GM12873 (cell line): Measurements from ENCODE around the gene TMEM100.

Experiments
- TF ChIP-seq, protein P1 (sequence below): IDR thresholded peaks from 2 replicates; pipeline ENCODE4 v1.5.1; 2012; ENCODE audit warnings: low read depth, mild to moderate bottlenecking, moderate library complexity, low read length, control low read depth; ENCODE audit not compliant: insufficient read depth; ENCODE audit errors: missing control alignments

TMEM100 gene

DNA sequence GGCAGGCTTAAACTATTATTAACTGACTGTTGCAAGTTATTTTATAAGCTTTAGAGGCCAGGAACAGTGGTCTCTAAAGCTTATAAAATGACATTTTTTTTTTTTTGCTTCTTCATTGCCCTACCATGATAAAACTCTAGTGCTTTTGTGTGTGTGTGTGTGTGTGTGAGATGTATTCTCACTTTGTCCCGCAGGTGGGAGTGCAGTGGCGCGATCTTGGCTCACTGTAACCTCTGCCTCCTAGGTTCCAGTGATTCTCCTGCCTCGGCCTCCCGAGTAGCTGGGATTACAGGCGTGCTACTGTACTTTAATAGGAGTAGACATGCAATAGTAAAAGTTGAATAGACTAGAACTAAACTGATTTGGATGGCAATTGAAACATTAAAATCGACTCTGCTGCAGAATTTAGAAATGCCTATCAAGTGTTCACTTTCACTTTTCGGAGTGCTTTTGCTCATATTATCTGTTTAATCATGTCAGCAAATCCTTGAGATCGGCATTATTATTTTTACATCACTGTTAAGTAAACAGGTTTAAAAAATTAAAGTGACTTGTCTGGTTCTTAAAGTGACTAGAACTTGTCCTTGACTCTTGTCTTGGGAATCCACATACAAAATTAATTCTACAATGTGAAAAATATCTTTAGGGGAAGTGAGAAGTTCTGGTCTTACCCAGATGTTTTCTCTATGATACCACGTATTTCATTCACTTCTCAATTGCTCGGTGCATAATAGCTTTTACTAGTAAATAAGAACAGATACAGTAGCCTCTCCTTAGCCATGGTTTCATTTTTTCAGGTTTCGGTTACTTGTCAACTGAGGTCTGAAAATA is 19.8 kb upstream of the TMEM100 start:
- TF ChIP-seq, protein P1, sequence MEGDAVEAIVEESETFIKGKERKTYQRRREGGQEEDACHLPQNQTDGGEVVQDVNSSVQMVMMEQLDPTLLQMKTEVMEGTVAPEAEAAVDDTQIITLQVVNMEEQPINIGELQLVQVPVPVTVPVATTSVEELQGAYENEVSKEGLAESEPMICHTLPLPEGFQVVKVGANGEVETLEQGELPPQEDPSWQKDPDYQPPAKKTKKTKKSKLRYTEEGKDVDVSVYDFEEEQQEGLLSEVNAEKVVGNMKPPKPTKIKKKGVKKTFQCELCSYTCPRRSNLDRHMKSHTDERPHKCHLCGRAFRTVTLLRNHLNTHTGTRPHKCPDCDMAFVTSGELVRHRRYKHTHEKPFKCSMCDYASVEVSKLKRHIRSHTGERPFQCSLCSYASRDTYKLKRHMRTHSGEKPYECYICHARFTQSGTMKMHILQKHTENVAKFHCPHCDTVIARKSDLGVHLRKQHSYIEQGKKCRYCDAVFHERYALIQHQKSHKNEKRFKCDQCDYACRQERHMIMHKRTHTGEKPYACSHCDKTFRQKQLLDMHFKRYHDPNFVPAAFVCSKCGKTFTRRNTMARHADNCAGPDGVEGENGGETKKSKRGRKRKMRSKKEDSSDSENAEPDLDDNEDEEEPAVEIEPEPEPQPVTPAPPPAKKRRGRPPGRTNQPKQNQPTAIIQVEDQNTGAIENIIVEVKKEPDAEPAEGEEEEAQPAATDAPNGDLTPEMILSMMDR, result no peak

DNA sequence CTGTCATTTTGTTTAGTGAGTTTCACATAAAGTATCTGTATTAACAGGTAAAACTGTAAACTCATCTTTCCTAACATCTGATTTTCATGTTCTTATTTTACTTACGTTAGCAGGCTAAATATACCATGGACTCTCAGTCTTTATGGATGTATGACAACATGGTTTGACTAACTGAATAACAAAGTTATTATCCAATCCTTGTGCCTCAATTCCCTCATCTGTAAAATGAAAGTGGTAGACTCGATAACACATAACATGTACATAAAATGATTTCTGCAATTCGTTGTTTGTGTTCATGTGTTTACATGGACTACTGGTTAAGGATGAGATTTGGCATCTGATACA is 18.7 kb upstream of the TMEM100 start:
- TF ChIP-seq, protein P1, result no peak

DNA sequence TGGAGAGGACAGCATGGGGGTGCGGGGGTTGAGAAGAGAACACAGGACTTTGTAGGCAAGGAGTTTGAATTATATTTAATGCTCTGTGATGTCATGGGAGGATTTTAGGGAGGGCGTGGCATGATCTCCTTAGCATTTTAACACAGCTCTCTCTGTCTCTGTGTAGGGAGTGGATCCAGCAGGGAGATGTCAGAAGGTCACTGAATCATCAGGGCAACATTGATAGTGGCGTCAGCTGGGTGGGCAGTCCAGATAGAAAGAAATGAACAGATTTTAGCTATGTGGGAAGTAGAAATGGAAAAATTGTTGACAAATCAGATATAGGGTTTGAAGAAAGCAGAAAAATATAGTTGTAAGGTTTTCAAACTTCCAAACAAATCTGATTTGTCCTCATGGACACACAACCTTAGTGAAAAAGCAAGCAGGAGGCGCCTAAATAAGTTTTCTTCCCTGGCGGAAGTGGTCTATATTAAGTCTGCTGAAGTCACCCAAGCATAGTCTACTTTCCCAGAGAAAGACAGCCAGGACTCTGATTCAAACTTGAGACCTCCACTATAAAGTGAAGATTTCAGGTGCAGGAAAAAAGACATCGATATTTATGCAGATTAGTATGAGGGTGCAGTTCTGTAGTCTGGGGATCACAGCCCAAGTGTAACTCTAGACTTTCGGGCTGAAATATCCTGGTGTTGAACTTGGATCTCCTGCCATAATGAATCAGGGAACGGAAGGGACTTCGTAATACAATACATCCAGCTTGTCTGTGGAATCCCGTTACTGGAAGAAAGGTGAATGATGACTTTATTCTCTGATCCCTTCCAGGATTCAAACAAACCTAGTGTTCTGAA is 18.1 kb upstream of the TMEM100 start:
- TF ChIP-seq, protein P1, result no peak

DNA sequence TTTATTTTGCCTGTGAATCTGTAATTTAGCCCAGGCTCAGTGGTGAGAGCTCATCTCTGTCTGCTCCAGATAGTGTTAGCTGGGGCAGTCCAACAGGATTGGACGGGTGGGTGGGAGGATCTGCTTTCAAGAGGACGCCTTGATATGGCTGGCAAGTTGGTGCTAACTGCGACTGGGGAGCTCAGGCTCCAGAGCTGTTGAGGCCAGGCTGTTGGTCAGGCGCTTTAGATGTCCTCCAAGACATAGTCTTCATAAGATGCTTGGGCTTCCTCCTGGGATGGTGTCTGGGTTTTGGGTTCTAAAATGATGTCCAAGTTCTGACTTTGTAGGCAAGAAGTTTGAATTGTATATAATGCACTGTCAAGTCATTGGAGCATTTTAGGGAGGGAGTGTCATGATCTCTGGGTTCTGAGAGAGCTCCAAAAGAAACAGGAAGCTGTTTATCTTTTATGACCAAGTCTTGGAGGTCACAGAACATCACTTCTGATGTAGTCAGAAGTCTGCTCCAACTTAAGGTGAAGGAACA is 15.4 kb upstream of the TMEM100 start:
- TF ChIP-seq, protein P1, result no peak

DNA sequence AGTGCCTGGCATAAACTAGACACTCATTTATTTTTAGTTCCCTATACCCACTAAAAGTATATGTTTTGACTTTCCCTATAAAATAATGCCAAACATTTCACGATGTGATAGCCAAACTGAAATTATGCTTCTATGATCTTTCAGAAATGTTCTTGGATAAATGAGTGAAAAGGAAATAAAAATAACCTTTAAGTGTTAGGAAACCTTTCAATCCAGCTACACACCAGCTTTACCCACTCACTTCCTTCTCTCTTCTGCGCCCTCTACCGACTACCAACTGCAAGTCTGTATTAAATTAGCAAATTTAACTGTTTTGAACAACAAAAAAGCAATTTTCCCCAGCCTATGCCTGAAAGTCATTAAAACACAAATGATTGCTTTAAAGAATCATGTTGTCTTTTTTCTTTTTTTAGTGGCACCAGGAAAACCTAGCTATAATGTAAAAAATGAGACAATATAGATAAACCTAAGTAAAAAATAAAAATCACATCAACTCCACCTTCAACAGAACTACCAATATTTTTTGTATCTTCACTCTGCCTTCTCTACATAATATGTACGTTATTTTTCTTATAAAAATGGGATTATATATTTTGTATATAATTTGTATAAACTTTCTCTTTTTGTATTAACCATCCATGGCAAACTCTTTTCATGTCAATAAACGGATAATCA is 13.2 kb upstream of the TMEM100 start:
- TF ChIP-seq, protein P1, result peak; percentile 79

DNA sequence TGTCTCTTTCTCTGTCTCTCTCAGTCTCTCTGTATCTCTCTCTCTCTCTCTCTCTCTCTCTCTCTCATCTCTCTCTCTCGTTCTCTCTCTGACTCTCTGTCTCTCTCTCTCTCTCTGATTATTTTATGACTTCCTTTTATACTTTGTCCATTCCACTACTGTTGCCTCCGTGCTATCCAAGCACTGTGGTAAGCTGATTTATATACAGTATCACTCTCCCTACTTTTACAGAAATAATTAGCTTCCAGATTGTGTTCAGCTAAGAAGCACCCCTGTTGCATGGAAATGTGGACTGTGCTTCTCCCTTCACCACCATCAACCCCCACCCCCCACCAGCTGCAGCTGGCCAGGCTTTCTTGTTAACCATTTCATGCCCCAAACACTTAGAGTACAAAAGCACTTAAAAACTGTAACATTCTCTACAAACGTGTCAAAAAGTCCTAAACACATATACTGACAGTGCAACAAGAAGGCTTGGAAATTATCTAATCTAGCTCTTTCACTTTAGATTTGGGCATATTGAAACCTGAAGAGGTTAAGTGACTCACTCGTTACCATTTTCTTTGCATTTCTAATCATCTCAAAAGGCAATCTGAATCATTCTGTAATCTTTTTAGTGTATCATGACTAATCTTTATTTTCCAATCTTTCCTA is 11.6 kb upstream of the TMEM100 start:
- TF ChIP-seq, protein P1, result no peak
